ENCODE results near the gene FAM174B. TPM values are rescaled to one million over a fixed set of nuclear protein-coding genes. Genes with fewer than 3 reads are reported as not detected.
"Not testable (repeated sequence)": the region's sequence is repeated elsewhere in the genome, so short reads cannot be mapped to it uniquely, and the experiment has no call there.

Gene FAM174B
- total RNA-seq, 1 experiment from 2014 or later: 0.30 TPM

GRCh38 chr15:92608866-92609700, 46.5 kb downstream of the FAM174B start:
- TF ChIP-seq ZNF274 (IDR thresholded peaks at IDR 0.05; ENCODE audit: low read depth, low read length) (no peak), POLR2AphosphoS5 (IDR thresholded peaks at IDR 0.05; ENCODE audit: low read depth, low read length) (no peak), FOSL1 (IDR thresholded peaks at IDR 0.05; ENCODE audit: low read depth) (no peak), SRF (IDR thresholded peaks at IDR 0.05; ENCODE audit: low read depth) (no peak), ELF1 (IDR thresholded peaks at IDR 0.05; ENCODE audit: borderline replicate concordance, low read depth) (no peak), EGR1 (IDR thresholded peaks at IDR 0.05; ENCODE audit: low read depth) (no peak)
- BruUV-seq (replicated peaks): no TSS peak
- intact Hi-C loops (cut with micrococcal nuclease): no loop called here
- Histone ChIP-seq H3K36me3 (ENCODE audit: control insufficient read depth in 1 of 2, insufficient read depth in 2 of 2, low read length in 2 of 2) (no peaks in the 10 kb centered on the region), H3K27me3 (ENCODE audit: insufficient read depth, low read length) (peaks cover 17% of the 10 kb centered on the region), H3K9me2 (ENCODE audit: insufficient read depth) (no peaks in the 10 kb centered on the region), H3K79me2 (ENCODE audit: insufficient read depth, low read length) (no peaks in the 10 kb centered on the region), H3K4me3 (replicated peaks in 1 of 2; ENCODE audit: low read depth in 1 of 2, low read length in 2 of 2) (no peak overlapping the region), H3K4me2 (ENCODE audit: low read length) (no peak overlapping the region), H3K9me3 (ENCODE audit: control insufficient read depth in 1 of 2, insufficient read depth in 1 of 2, low read depth in 1 of 2, low read length in 2 of 2) (no peaks in the 10 kb centered on the region), H4K20me1 (ENCODE audit: insufficient read depth) (no peaks in the 10 kb centered on the region), H2AFZ (ENCODE audit: low read depth, low read length, poor library complexity, severe bottlenecking) (no peak overlapping the region), H3K9ac (ENCODE audit: low read length) (no peak overlapping the region), H3K4me1 (ENCODE audit: control insufficient read depth in 1 of 2, insufficient read depth in 2 of 2, low read length in 2 of 2) (no peaks in the 10 kb centered on the region), H3K27ac (ENCODE audit: low read depth, low read length) (no peak overlapping the region)
- RAD21 ChIA-PET (ENCODE audit: low non-redundant PET in 1 of 2, low total read pairs in 2 of 2, uncharacterized antibody in 2 of 2, unreplicated experiment in 2 of 2): no interaction called here
- POLR2A ChIA-PET: no interaction called here
- CTCF ChIA-PET: no interaction called here
- ATAC-seq: no peak
- DNase-seq (ENCODE audit: low read depth, low spot score): no peak

GRCh38 chr15:92606836-92607150, 48.8 kb downstream of the FAM174B start:
- H3K36me3 ChIP-seq (ENCODE audit: control insufficient read depth in 1 of 2, insufficient read depth in 2 of 2, low read length in 2 of 2); DNase-seq (ENCODE audit: low read depth, low spot score); BruUV-seq (replicated peaks); H3K79me2 ChIP-seq (ENCODE audit: insufficient read depth, low read length); H3K4me1 ChIP-seq (ENCODE audit: control insufficient read depth in 1 of 2, insufficient read depth in 2 of 2, low read length in 2 of 2); H2AFZ ChIP-seq (ENCODE audit: low read depth, low read length, poor library complexity, severe bottlenecking); H3K4me3 ChIP-seq (replicated peaks in 1 of 2; ENCODE audit: low read depth in 1 of 2, low read length in 2 of 2); H4K20me1 ChIP-seq (ENCODE audit: insufficient read depth); ATAC-seq; H3K4me2 ChIP-seq (ENCODE audit: low read length); H3K9me2 ChIP-seq (ENCODE audit: insufficient read depth); POLR2A ChIA-PET; H3K9me3 ChIP-seq (ENCODE audit: control insufficient read depth in 1 of 2, insufficient read depth in 1 of 2, low read depth in 1 of 2, low read length in 2 of 2); H3K27ac ChIP-seq (ENCODE audit: low read depth, low read length); CTCF ChIA-PET; H3K9ac ChIP-seq (ENCODE audit: low read length); intact Hi-C loops (cut with micrococcal nuclease); RAD21 ChIA-PET (ENCODE audit: low non-redundant PET in 1 of 2, low total read pairs in 2 of 2, uncharacterized antibody in 2 of 2, unreplicated experiment in 2 of 2): not testable (repeated sequence)
- H3K27me3 ChIP-seq (ENCODE audit: insufficient read depth, low read length): peaks cover 37% of the 10 kb centered on the region

Measured in HCT116 (cell line).